Stomach (tissue), 9 donors: Measurements from ENCODE around the gene OLIG2. TPM values are rescaled to one million over a fixed set of nuclear protein-coding genes. Genes with fewer than 3 reads are reported as not detected.

Source experiments
- DNase-seq, 2 donors: peaks; one replicate each; pipeline versions ENCODE4 v3.0.0 to v3.0.0-alpha.2; 2013 to 2019
- H3K27ac ChIP-seq, 5 donors: fragments of 200-600 bp in 4 of 5; sonication (generic) in 4 of 5; one replicate each; pipeline ENCODE4 v1.5.1; 2013 to 2019; ENCODE audit warnings: mild to moderate bottlenecking in 1 of 5, moderate library complexity in 1 of 5
- H3K27me3 ChIP-seq, 3 donors: fragments of 200-600 bp; sonication (generic); one replicate each; pipeline ENCODE4 v1.5.1; 2017 to 2019; ENCODE audit warnings: mixed run types in 1 of 3
- H3K36me3 ChIP-seq, 4 donors: fragments of 200-600 bp; sonication (generic); 1 replicate in 3 of 4; 2 replicates in 1 of 4; pipeline ENCODE4 v1.5.1; 2016 to 2019
- H3K4me1 ChIP-seq, 4 donors: fragments of 200-600 bp; sonication (generic); one replicate each; pipeline ENCODE4 v1.5.1; 2016 to 2019
- H3K4me3 ChIP-seq, 4 donors: fragments of 200-600 bp; sonication (generic) in 3 of 4; one replicate each; pipeline ENCODE4 v1.5.1; 2016 to 2019; ENCODE audit warnings: mild to moderate bottlenecking in 1 of 4
- H3K9me3 ChIP-seq, 4 donors: fragments of 200-600 bp; sonication (generic); one replicate each; pipeline ENCODE4 v1.5.1; 2016 to 2019
- EP300 ChIP-seq: sonication (generic); formaldehyde crosslinking; IDR thresholded peaks from one replicate; pipeline ENCODE4 v1.6.1; 2017; ENCODE audit warnings: antibody characterized with exemption
- POLR2A ChIP-seq, 4 donors: fragments of 450-650 bp; IDR thresholded peaks; one replicate each; pipeline ENCODE4 v1.6.1; 2016; ENCODE audit warnings: antibody characterized with exemption in 4 of 4, control low read depth in 2 of 4, mild to moderate bottlenecking in 1 of 4, moderate library complexity in 1 of 4
- POLR2AphosphoS5 ChIP-seq, 3 donors: sonication (generic); formaldehyde crosslinking; IDR thresholded peaks; one replicate each; pipeline ENCODE4 v1.6.1; 2016; ENCODE audit warnings: antibody characterized with exemption in 3 of 3
- WGBS, 5 donors: extraction: QIAGEN DNeasy Blood & Tissue Kit in 3 of 5; methylation state at CpG; one replicate each; pipeline versions ENCODE4 v1.1.5 to v1.1.7; 2013 to 2018; 5-methylcytosine and 5-hydroxymethylcytosine counted together
- intact Hi-C: fragments of 100-400 bp; cut with DNase I; formaldehyde crosslinking; loops from one replicate; pipeline ENCODE4 v1.15.1; 2023; ENCODE audit warnings: low total_unique reads
- polyA plus RNA-seq, 3 donors: library from polyadenylated mRNA; stranded (reverse); fragments of 200-250 nt; gene quantifications; one replicate each; pipeline ENCODE4 v1.2.3, GENCODE V29; 2013
- total RNA-seq, 5 donors: library from RNA; depleted of rRNA; stranded (reverse); fragments of >200 nt; gene quantifications; one replicate each; pipeline versions ENCODE4 v1.1.0 to v1.2.3, GENCODE V29; 2014 to 2016
- TF ChIP-seq, protein P1 (sequence below), 7 experiments: fragments of 450-650 bp in 4 of 7; fragments of 200-600 bp in 3 of 7; sonication (generic) in 3 of 7; IDR thresholded peaks; one replicate each; pipeline ENCODE4 v1.5.1; 2016 to 2019; ENCODE audit warnings: antibody characterized with exemption in 7 of 7, control low read depth in 2 of 7, mild to moderate bottlenecking in 1 of 7
- donor health status: healthy with polysubstance abuse.
- donor health status: Bipolar disorder and iron deficiency.
- donor health status: healthy.

OLIG2 gene
- total and polyA plus RNA-seq, 8 donors: not detected

GRCh38 chr21:33028287-33028670, 2.5 kb downstream of the OLIG2 start:
- intact Hi-C loops: no loop called here
- Histone ChIP-seq H3K4me1 (peaks cover 5 to 70% (median 46%) of the 10 kb centered on the region in 4 donors), H3K4me3 (no peak overlapping the region), H3K27me3 (peaks cover 59 to 100% (median 100%) of the 10 kb centered on the region in 3 donors), H3K27ac (no peak overlapping the region), H3K36me3 (no peaks in the 10 kb centered on the region), H3K9me3 (no peaks in the 10 kb centered on the region)
- TF ChIP-seq EP300 (no peak), POLR2A (IDR thresholded peaks at IDR 0.05) (no peak), POLR2AphosphoS5 (IDR thresholded peaks at IDR 0.05) (no peak)
- TF ChIP-seq, protein P1, sequence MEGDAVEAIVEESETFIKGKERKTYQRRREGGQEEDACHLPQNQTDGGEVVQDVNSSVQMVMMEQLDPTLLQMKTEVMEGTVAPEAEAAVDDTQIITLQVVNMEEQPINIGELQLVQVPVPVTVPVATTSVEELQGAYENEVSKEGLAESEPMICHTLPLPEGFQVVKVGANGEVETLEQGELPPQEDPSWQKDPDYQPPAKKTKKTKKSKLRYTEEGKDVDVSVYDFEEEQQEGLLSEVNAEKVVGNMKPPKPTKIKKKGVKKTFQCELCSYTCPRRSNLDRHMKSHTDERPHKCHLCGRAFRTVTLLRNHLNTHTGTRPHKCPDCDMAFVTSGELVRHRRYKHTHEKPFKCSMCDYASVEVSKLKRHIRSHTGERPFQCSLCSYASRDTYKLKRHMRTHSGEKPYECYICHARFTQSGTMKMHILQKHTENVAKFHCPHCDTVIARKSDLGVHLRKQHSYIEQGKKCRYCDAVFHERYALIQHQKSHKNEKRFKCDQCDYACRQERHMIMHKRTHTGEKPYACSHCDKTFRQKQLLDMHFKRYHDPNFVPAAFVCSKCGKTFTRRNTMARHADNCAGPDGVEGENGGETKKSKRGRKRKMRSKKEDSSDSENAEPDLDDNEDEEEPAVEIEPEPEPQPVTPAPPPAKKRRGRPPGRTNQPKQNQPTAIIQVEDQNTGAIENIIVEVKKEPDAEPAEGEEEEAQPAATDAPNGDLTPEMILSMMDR (IDR thresholded peaks at IDR 0.05): no peak
- WGBS, 5 donors: 3 to 7% (median 5%) methylated on average over 15 of the region's 15 CpGs
- no peak for DNase-seq

DNA sequence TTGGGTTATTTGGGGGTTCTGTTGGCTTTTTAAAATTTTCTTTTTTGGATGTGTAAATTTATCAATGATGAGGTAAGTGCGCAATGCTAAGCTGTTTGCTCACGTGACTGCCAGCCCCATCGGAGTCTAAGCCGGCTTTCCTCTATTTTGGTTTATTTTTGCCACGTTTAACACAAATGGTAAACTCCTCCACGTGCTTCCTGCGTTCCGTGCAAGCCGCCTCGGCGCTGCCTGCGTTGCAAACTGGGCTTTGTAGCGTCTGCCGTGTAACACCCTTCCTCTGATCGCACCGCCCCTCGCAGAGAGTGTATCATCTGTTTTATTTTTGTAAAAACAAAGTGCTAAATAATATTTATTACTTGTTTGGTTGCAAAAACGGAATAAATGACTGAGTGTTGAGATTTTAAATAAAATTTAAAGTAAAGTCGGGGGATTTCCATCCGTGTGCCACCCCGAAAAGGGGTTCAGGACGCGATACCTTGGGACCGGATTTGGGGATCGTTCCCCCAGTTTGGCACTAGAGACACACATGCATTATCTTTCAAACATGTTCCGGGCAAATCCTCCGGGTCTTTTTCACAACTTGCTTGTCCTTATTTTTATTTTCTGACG, 3.1 kb downstream of the OLIG2 start:
- DNase-seq: peak in 1 of 2 donors; percentile 34
- H3K4me3 ChIP-seq: peak overlapping the region in 1 of 4 donors; percentile 8
- H3K27me3 ChIP-seq: peaks cover 53 to 100% (median 100%) of the 10 kb centered on the region in 3 donors
- no peaks in the 10 kb centered on the region for H3K9me3 ChIP-seq
- no peak overlapping the region for H3K27ac ChIP-seq
- TF ChIP-seq POLR2A (IDR thresholded peaks at IDR 0.05) (no peak), EP300 (no peak), POLR2AphosphoS5 (IDR thresholded peaks at IDR 0.05) (no peak)
- TF ChIP-seq, protein P1 (IDR thresholded peaks at IDR 0.05): no peak
- no peaks in the 10 kb centered on the region for H3K36me3 ChIP-seq
- intact Hi-C loops: no loop called here
- H3K4me1 ChIP-seq: peaks cover 5 to 70% (median 40%) of the 10 kb centered on the region in 4 donors
- 2 to 6% (median 4%) methylated on average over 28 of the region's 28 CpGs for whole genome bisulfite sequencing, 5 donors

- Histone ChIP-seq H3K4me1 (peaks cover 5 to 66% (median 35%) of the 10 kb centered on the region in 4 donors), H3K9me3 (no peaks in the 10 kb centered on the region), H3K27me3 (peaks cover 48 to 100% (median 100%) of the 10 kb centered on the region in 3 donors), H3K4me3 (no peak overlapping the region), H3K36me3 (no peaks in the 10 kb centered on the region), H3K27ac (no peak overlapping the region)
- TF ChIP-seq POLR2A (IDR thresholded peaks at IDR 0.05) (no peak), POLR2AphosphoS5 (IDR thresholded peaks at IDR 0.05) (no peak), EP300 (no peak)
- TF ChIP-seq, protein P1 (IDR thresholded peaks at IDR 0.05): no peak
- DNase-seq: no peak
- intact Hi-C loops: no loop called here
- WGBS, 5 donors: 10 to 14% (median 11%) methylated on average over 18 to 19 of the region's 19 CpGs
Measured at GRCh38 chr21:33029385-33029921, 3.7 kb downstream of the OLIG2 start.

- H3K4me1 ChIP-seq: peaks cover 5 to 60% (median 32%) of the 10 kb centered on the region in 4 donors
- TF ChIP-seq, protein P1 (IDR thresholded peaks at IDR 0.05): no peak
- TF ChIP-seq POLR2A (IDR thresholded peaks at IDR 0.05) (no peak), POLR2AphosphoS5 (IDR thresholded peaks at IDR 0.05) (no peak), EP300 (no peak)
- no peaks in the 10 kb centered on the region for H3K9me3 ChIP-seq
- no peak for DNase-seq
- no peak overlapping the region for H3K27ac ChIP-seq
- H3K4me3 ChIP-seq: no peak overlapping the region
- WGBS, 5 donors: 21 to 45% (median 23%) methylated on average over 10 of the region's 10 CpGs
- H3K36me3 ChIP-seq: no peaks in the 10 kb centered on the region
- peaks cover 47 to 100% (median 100%) of the 10 kb centered on the region in 3 donors for H3K27me3 ChIP-seq
- intact Hi-C loops: no loop called here
Measured at GRCh38 chr21:33029975-33030461, 4.3 kb downstream of the OLIG2 start.
